ENCODE results near the gene PIK3R6. TPM values are rescaled to one million over a fixed set of nuclear protein-coding genes. Genes with fewer than 3 reads are reported as not detected.

Gene PIK3R6
- total and polyA plus RNA-seq, 4 experiments from 2014 or later = 0.13 to 0.47 (median 0.21) TPM

GRCh38 chr17:8831234-8831849, 36.1 kb downstream of the PIK3R6 start:
- H3K27ac Mint-ChIP-seq = peak overlapping the region in 1 of 7 donors; percentile 35
- CTCF ChIA-PET (ENCODE audit: partially characterized antibody) = interaction anchor here (1.3 kb wide), 1 partner anchor 154 kb away, joined by 3 read pairs; no protein-coding TSS in a partner anchor
- peaks cover 0 to 3% of the 10 kb centered on the region in 2 donors for H3K36me3 Mint-ChIP-seq
- H3K4me1 ChIP-seq (ENCODE audit: insufficient read depth, low read length) = no peaks in the 10 kb centered on the region
- H3K4me1 Mint-ChIP-seq = no peaks in the 10 kb centered on the region
- no peak overlapping the region for H3K4me3 Mint-ChIP-seq
- DNase-seq = no peak
- no peaks in the 10 kb centered on the region for H3K9me3 ChIP-seq (ENCODE audit: control insufficient read depth in 1 of 2, low read length in 2 of 2)
- H3K27ac ChIP-seq (ENCODE audit: low read depth, low read length) = no peak overlapping the region
- POLR2A ChIA-PET (ENCODE audit: partially characterized antibody) = no interaction called here
- H3K4me3 ChIP-seq (ENCODE audit: low read length in 2 of 2) = no peak overlapping the region
- intact Hi-C loops (cut with micrococcal nuclease) = no loop called here
- no peaks in the 10 kb centered on the region for H3K27me3 Mint-ChIP-seq
- peaks cover 0 to 3% (median 0%) of the 10 kb centered on the region in 8 donors for H3K9me3 Mint-ChIP-seq
- H3K27me3 ChIP-seq (ENCODE audit: insufficient read depth, low read length) = no peaks in the 10 kb centered on the region
- H3K36me3 ChIP-seq (ENCODE audit: insufficient read depth, low read length) = no peaks in the 10 kb centered on the region

GRCh38 chr17:8830141-8830540, 37.3 kb downstream of the PIK3R6 start:
- CTCF ChIA-PET (ENCODE audit: partially characterized antibody) = interaction anchor here (0.9 kb wide), 1 partner anchor 66 kb away, joined by 3 read pairs; no protein-coding TSS in a partner anchor

GRCh38 chr17:8829036-8829941, 38.2 kb downstream of the PIK3R6 start:
- ChIA-PET POLR2A (ENCODE audit: partially characterized antibody) (no interaction called here), CTCF (ENCODE audit: partially characterized antibody) (interaction anchor here (0.9 kb wide), 1 partner anchor 67 kb away, joined by 3 read pairs; no protein-coding TSS in a partner anchor)
- Histone ChIP-seq H3K36me3 (ENCODE audit: insufficient read depth, low read length) (no peaks in the 10 kb centered on the region), H3K4me1 (ENCODE audit: insufficient read depth, low read length) (no peaks in the 10 kb centered on the region), H3K27me3 (ENCODE audit: insufficient read depth, low read length) (no peaks in the 10 kb centered on the region), H3K4me3 (ENCODE audit: low read length in 2 of 2) (no peak overlapping the region), H3K27ac (ENCODE audit: low read depth, low read length) (no peak overlapping the region), H3K9me3 (ENCODE audit: control insufficient read depth in 1 of 2, low read length in 2 of 2) (no peaks in the 10 kb centered on the region)
- H3K4me3 Mint-ChIP-seq = no peak overlapping the region
- intact Hi-C loops (cut with micrococcal nuclease) = no loop called here
- DNase-seq = no peak
- no peaks in the 10 kb centered on the region for H3K4me1 Mint-ChIP-seq
- no peaks in the 10 kb centered on the region for H3K27me3 Mint-ChIP-seq
- H3K36me3 Mint-ChIP-seq = no peaks in the 10 kb centered on the region
- no peak overlapping the region for H3K27ac Mint-ChIP-seq
- H3K9me3 Mint-ChIP-seq = peaks cover 0 to 7% (median under 1%) of the 10 kb centered on the region in 8 donors

More at GRCh38 chr17:8830141-8830540, 37.3 kb downstream of the PIK3R6 start:
- Histone ChIP-seq H3K4me3 (ENCODE audit: low read length in 2 of 2) (no peak overlapping the region), H3K36me3 (ENCODE audit: insufficient read depth, low read length) (no peaks in the 10 kb centered on the region), H3K9me3 (ENCODE audit: control insufficient read depth in 1 of 2, low read length in 2 of 2) (no peaks in the 10 kb centered on the region), H3K27me3 (ENCODE audit: insufficient read depth, low read length) (no peaks in the 10 kb centered on the region), H3K27ac (ENCODE audit: low read depth, low read length) (no peak overlapping the region), H3K4me1 (ENCODE audit: insufficient read depth, low read length) (no peaks in the 10 kb centered on the region)
- intact Hi-C loops (cut with micrococcal nuclease) = no loop called here
- H3K4me1 Mint-ChIP-seq = no peaks in the 10 kb centered on the region
- H3K27ac Mint-ChIP-seq = no peak overlapping the region
- no peak overlapping the region for H3K4me3 Mint-ChIP-seq
- POLR2A ChIA-PET (ENCODE audit: partially characterized antibody) = no interaction called here
- DNase-seq = no peak
- no peaks in the 10 kb centered on the region for H3K27me3 Mint-ChIP-seq
- H3K9me3 Mint-ChIP-seq = peaks cover 0 to 3% (median 0%) of the 10 kb centered on the region in 8 donors
- no peaks in the 10 kb centered on the region for H3K36me3 Mint-ChIP-seq

GRCh38 chr17:8828517-8828875, 39.0 kb downstream of the PIK3R6 start:
- Mint-ChIP-seq H3K4me3 (no peak overlapping the region), H3K9me3 (peaks cover 0 to 10% (median 2%) of the 10 kb centered on the region in 8 donors), H3K27ac (no peak overlapping the region), H3K36me3 (no peaks in the 10 kb centered on the region), H3K4me1 (no peaks in the 10 kb centered on the region), H3K27me3 (no peaks in the 10 kb centered on the region)
- Histone ChIP-seq H3K27ac (ENCODE audit: low read depth, low read length) (no peak overlapping the region), H3K36me3 (ENCODE audit: insufficient read depth, low read length) (no peaks in the 10 kb centered on the region), H3K27me3 (ENCODE audit: insufficient read depth, low read length) (no peaks in the 10 kb centered on the region), H3K9me3 (ENCODE audit: control insufficient read depth in 1 of 2, low read length in 2 of 2) (no peaks in the 10 kb centered on the region), H3K4me1 (ENCODE audit: insufficient read depth, low read length) (no peaks in the 10 kb centered on the region), H3K4me3 (ENCODE audit: low read length in 2 of 2) (no peak overlapping the region)
- ChIA-PET CTCF (ENCODE audit: partially characterized antibody) (no interaction called here), POLR2A (ENCODE audit: partially characterized antibody) (no interaction called here)
- DNase-seq = no peak
- intact Hi-C loops (cut with micrococcal nuclease) = no loop called here

GRCh38 chr17:8826808-8827435, 40.6 kb downstream of the PIK3R6 start:
- H3K27me3 Mint-ChIP-seq = no peaks in the 10 kb centered on the region
- no peaks in the 10 kb centered on the region for H3K27me3 ChIP-seq (ENCODE audit: insufficient read depth, low read length)
- H3K9me3 ChIP-seq (ENCODE audit: control insufficient read depth in 1 of 2, low read length in 2 of 2) = no peaks in the 10 kb centered on the region
- no peak overlapping the region for H3K27ac ChIP-seq (ENCODE audit: low read depth, low read length)
- POLR2A ChIA-PET (ENCODE audit: partially characterized antibody) = no interaction called here
- DNase-seq = no peak
- H3K4me3 ChIP-seq (ENCODE audit: low read length in 2 of 2) = no peak overlapping the region
- intact Hi-C loops (cut with micrococcal nuclease) = no loop called here
- peaks cover 0 to 7% of the 10 kb centered on the region in 2 donors for H3K36me3 Mint-ChIP-seq
- H3K4me3 Mint-ChIP-seq = no peak overlapping the region
- no peaks in the 10 kb centered on the region for H3K4me1 Mint-ChIP-seq
- CTCF ChIA-PET (ENCODE audit: partially characterized antibody) = no interaction called here
- no peak overlapping the region for H3K27ac Mint-ChIP-seq
- no peaks in the 10 kb centered on the region for H3K4me1 ChIP-seq (ENCODE audit: insufficient read depth, low read length)
- H3K36me3 ChIP-seq (ENCODE audit: insufficient read depth, low read length) = no peaks in the 10 kb centered on the region
- H3K9me3 Mint-ChIP-seq = peaks cover 0 to 13% (median 2%) of the 10 kb centered on the region in 8 donors

- Histone ChIP-seq H3K27me3 (ENCODE audit: insufficient read depth, low read length) (no peaks in the 10 kb centered on the region), H3K36me3 (ENCODE audit: insufficient read depth, low read length) (no peaks in the 10 kb centered on the region), H3K4me3 (ENCODE audit: low read length in 2 of 2) (no peak overlapping the region), H3K4me1 (ENCODE audit: insufficient read depth, low read length) (no peaks in the 10 kb centered on the region), H3K9me3 (ENCODE audit: control insufficient read depth in 1 of 2, low read length in 2 of 2) (no peaks in the 10 kb centered on the region), H3K27ac (ENCODE audit: low read depth, low read length) (no peak overlapping the region)
- no peak for DNase-seq
- Mint-ChIP-seq H3K4me1 (no peaks in the 10 kb centered on the region), H3K27me3 (no peaks in the 10 kb centered on the region), H3K9me3 (peaks cover 0 to 13% (median 2%) of the 10 kb centered on the region in 8 donors), H3K27ac (no peak overlapping the region), H3K4me3 (no peak overlapping the region), H3K36me3 (peaks cover 0 to 7% of the 10 kb centered on the region in 2 donors)
- ChIA-PET POLR2A (ENCODE audit: partially characterized antibody) (no interaction called here), CTCF (ENCODE audit: partially characterized antibody) (no interaction called here)
- intact Hi-C loops (cut with micrococcal nuclease) = no loop called here
Observed at GRCh38 chr17:8825802-8826201, 41.7 kb downstream of the PIK3R6 start.

- peaks cover 0 to 7% of the 10 kb centered on the region in 2 donors for H3K36me3 Mint-ChIP-seq
- no peaks in the 10 kb centered on the region for H3K4me1 ChIP-seq (ENCODE audit: insufficient read depth, low read length)
- no peaks in the 10 kb centered on the region for H3K4me1 Mint-ChIP-seq
- H3K27ac ChIP-seq (ENCODE audit: low read depth, low read length) = no peak overlapping the region
- ChIA-PET POLR2A (ENCODE audit: partially characterized antibody) (no interaction called here), CTCF (ENCODE audit: partially characterized antibody) (no interaction called here)
- no peaks in the 10 kb centered on the region for H3K9me3 ChIP-seq (ENCODE audit: control insufficient read depth in 1 of 2, low read length in 2 of 2)
- intact Hi-C loops (cut with micrococcal nuclease) = no loop called here
- no peak overlapping the region for H3K27ac Mint-ChIP-seq
- DNase-seq = no peak
- no peaks in the 10 kb centered on the region for H3K27me3 ChIP-seq (ENCODE audit: insufficient read depth, low read length)
- no peaks in the 10 kb centered on the region for H3K36me3 ChIP-seq (ENCODE audit: insufficient read depth, low read length)
- no peak overlapping the region for H3K4me3 Mint-ChIP-seq
- no peak overlapping the region for H3K4me3 ChIP-seq (ENCODE audit: low read length in 2 of 2)
- H3K27me3 Mint-ChIP-seq = no peaks in the 10 kb centered on the region
- H3K9me3 Mint-ChIP-seq = peaks cover 0 to 13% (median 2%) of the 10 kb centered on the region in 8 donors
Observed at GRCh38 chr17:8823279-8823678, 44.2 kb downstream of the PIK3R6 start.
